NCI-H1436 treated with DMSO at 0.1 percent for 48 hours (cell line): ENCODE data around the gene CELF1.

ENCODE experiments used
- DNase-seq: peaks from one replicate; lab custom pipeline; 2025; lab: John Stamatoyannopoulos, UW

The CELF1 gene

DNA sequence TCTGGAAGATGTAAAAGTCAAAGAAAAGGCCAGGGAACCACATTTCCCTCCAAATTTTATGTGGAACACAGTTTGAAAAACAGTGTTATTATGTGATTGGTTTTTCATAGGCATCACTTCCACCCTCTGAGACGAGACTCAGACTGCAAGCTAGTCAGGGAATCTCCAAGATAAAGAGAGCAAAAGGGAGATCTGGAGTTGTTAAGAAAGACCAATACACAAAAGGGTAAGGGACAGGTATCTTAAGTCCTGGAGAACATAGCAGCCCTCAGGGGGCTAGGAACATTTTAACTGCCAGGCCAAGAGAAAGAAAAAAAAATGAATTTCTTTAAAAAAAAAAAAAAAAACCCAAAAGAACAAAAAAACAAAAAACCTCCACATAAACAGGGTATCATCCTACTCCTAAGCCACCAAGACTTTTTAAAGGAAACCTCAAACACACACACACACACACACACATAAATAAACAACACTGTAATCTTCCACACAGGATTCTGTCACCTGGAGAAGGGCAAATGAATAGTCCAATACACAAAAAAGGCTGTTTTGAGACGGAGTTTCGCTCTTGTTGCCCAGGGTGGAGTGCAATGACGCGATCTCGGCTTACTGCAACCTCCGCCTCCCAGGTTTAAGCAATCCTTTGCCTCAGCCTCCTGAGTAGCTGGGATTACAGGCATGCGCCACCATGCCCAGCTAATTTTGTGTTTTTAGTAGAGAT is 44.5 kb downstream of the CELF1 start:
- DNase-seq, result no peak

DNA sequence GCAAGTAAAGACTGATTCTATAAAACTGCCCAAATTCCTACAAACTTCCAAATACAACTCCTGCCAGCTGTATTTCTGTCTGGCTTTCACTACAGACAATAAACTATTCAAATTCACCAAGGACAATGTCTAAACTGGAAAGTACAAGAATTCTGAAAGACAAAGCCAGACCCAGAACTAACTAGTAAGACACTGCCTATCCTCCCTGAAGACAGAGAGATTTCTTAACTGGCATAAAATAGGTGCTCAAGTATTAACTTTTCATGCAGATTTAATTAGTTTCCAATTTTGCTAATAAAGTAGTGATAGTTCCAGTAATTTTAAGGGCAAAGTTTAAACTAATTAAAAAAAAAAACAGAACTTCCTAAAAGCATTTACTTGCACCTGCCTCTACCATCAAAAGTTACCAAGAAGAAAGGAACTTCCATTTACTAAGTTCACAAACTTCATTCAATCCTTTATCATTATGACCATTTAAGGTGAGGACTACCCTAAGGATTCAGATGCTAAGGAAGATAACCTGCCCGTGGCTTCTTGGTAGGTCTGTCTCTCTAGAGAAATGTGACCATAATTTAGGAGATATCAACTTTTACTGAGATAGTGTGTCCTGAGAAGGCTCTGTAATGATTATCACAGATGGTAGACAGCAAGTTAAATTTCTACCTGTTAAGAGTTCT is 45.2 kb downstream of the CELF1 start:
- DNase-seq, result no peak

DNA sequence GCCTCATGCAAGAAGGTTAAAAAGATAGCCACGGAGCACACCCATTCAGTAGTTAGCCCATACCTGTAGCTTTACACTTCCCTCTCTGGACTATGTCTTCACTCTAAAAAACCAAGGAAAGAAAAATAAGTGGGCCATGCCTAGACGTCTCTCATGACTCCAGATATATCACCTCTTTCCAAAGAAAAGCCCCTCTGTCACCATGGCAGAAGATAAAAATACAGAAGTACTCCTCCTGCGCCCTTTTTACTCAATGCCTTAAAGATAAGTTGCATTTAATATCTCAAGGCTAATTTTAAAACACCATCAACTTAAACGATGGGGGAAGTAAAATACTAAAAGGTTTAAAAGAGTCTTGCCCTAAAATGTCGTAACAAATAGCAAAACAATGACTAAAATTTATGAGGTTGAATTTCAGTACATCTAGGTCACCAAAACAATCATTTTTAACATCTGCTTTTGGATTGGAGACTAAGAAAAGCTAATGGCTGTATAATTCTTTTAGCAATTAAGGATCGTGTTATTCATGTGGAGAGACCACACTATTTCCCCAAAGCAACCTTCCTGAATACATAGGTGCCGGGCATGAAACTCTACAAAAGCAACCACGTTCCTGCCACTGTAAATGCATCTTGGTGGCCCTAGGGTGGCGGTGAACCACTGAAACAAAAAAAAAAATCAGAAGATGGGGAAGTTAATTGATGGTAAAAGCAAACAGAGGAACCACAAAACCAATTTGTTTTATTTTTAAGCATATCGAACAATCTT is 46.0 kb downstream of the CELF1 start:
- no peak for DNase-seq

DNA sequence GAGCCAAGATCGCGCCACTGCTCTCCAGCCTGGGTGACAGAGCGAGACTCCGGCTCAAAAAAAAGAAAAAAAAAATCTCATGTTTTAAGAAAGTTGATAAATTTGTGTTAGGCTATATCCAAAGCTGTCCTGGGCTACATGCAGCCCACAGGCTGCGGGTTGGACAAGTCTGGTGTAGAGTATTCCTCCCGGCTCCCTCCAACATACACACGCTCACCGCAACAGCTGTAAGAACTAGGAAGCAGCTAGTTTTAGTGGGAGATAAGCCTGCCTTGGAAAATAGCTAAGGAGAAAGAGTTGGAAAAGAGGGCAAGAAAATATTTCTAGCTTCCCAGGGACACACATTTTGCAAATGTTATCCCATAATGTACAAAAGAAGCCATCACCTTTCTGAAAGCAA is 46.6 kb downstream of the CELF1 start:
- DNase-seq, result no peak

DNA sequence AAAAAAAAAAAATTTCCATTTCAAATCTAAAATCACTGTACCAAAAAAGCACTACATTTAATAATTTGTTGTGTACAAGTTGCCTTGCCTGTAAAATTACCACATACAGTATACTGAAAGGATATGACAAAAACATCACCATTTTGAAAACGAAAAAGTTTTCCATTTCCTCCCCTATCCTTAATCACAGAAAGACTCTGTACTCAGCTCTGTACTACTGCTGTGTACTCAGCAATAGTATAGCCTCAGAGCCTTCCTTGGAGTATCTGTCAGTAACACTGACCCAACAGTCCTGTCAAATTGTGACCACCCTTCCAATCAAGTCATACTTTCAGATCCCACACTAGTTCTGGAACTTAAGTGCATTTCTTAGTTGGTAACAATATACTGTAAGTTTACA is 48.0 kb downstream of the CELF1 start:
- no peak for DNase-seq

DNA sequence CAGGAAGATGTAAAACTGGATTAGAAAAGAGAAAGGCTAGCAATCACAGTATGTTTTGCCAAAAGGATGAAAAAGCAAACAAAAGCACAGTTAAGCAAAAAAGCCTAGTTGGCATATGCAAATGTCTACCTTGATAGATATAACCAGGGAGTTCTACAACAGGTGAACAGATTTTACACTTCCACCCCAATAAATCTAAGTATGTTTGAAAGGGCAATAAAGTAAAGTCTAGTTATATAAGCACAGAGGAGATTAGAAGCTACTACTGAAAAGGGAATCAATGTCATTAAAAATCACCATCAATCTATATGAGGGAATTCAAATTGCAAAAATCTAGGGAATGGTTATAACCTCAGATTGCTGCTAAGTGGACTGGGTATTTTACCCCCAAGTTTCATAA is 49.7 kb downstream of the CELF1 start:
- no peak for DNase-seq

DNA sequence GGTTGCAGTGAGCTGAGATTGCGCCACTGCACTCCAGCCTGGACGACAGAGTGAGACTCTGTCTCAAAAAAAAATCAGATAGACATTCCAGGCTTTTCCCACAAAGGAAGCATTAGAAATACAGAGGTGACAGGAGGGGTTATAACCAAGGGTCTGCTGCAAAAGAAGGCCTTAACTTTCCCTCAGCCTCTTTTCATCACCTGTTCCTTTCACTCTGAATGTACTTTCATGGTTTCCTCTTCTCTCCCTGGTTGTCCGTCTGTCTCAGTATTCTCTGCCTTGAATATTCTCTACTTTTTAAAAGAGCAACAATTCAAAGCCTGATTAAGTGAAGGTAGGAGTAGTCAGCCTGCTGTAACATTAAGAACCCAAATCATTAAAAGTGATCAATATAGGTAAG is 50.2 kb downstream of the CELF1 start:
- no peak for DNase-seq

DNA sequence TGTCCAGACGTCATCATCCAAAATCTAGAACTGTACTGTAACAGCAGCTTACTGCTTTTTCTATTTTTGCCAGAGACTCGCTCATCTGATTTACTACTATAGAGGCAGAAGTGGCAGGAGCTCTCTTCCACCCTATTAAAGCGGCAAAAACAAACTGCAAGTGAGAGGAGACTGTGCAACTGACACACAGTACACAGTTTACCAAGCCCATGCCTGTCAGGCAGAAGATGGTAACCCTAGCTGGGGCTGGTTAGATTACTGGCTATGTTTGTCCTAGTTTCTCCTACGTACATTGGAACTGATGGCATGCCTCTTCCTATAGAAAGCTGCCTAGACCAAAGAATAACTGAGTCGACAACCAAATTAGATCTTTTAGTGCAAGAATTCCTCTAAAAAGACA is 51.8 kb downstream of the CELF1 start:
- DNase-seq, result no peak

DNA sequence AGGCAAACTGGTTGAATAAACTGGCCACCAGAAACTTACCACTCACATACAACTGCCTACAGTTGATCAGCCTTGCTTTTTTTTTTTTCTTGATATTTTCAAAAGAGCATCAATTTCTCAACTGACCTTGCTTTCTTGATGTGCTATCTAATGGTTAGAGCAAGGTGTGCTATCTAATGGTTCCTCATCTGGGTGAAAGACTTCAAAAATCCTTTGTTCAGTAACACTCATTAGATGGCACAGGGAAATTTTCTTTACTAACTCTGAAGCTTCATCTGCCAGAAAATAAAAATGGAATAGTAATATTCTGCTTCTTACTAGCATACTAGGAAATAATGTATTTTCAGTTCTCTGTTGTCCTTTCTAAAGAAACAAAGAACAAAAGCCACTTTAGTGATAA is 52.8 kb downstream of the CELF1 start:
- DNase-seq, result no peak

DNA sequence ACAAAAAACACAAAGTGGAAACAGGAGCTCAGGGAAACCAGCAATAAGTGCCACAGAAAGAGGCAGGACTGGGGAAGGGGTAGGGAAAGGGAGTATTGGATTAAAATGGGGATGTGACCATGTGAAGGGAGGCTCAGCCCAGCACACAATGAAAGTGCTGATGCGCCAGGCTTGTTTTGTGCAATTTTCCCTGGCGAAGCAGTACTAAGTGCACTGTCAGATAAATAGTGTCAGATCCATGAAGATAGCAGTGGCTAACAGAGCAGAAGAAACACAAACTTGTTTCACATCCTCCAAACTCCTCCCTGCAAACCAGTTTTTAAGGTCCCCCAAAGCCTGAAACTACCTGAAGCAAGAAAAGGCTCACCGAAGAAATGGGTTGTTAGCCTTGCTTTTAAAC is 53.3 kb downstream of the CELF1 start:
- DNase-seq, result no peak

DNA sequence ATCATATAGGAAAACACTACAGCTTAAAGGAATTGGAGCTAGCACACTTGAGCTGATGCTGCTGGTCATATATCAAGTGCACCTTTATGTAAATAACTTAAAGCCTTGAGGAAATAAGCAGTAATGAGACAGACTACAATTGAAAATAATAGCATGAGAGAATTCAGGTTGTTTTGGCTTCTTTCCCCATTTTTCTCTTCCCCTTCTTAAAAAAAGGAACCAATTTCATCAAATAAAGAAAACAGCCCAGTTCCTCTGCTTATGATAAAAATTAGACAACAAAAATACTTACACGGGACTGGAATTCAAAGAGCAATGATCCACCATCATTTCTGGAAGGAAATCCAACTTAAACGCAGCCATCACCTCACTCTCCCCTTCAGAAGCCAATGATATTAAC is 53.8 kb downstream of the CELF1 start:
- DNase-seq, result no peak

DNA sequence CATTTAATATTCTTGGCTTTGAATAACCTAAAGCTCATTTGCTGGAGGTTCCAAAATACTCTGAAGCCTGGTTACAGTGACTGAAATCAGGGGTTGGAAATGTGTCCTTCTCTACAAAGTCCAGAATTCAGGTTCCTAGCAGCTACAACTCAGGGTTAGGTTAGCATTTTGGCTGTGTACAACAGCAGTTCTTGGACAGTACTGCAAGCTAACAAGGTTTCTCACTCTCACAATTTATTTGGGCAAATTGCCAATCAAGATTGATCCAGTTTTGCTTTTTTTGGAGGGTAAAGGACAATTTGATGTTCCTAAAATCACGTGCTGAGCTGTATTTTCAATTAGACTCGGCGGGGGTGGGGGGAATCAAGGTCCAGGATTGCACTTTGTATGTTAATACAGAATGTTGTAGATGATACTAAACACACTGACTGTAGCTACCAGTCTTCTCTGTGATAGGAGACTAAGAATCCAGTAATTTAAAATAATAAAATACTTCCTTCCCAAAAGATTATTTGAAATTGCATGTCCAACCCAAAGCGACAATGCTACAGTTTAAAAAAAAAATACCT is 54.3 kb downstream of the CELF1 start:
- no peak for DNase-seq

DNA sequence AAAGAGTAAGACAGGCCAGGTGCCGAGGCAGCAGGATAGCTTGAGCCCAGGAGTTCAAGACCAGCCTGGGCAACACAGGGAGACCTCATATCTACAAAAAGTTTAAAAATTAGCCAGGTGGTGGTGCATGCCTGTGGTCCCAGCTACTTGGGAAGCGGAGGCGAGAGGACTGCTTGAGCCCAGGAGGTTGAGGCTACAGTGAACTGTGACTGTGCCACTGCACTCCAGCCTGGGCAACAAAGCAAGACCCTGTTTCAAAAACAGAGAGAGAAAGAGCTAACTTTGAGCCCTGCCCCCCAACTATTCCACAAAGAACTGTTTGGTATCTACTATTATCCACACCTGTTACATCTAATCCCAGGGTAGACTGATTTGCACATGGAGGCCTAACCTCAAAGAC is 54.8 kb downstream of the CELF1 start:
- no peak for DNase-seq

DNA sequence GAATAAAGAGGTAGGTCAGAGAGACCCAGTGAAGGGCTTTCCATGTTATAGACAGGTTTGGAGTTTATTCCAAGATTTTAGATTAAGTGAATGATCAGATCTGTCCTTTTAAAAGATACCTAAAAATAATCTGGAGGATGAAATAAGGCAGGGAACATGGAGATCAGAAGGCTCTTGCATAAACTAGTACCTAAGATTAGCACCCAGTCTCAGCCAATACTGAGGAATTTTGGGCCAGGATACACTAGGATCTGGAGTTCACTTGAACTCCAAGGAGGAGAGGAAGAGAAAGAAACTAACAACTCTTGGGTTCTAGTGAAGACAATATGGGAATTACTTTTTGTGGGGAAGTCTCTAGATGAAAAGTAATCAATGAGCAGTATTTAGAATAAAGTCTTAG is 56.1 kb downstream of the CELF1 start:
- DNase-seq, result no peak

DNA sequence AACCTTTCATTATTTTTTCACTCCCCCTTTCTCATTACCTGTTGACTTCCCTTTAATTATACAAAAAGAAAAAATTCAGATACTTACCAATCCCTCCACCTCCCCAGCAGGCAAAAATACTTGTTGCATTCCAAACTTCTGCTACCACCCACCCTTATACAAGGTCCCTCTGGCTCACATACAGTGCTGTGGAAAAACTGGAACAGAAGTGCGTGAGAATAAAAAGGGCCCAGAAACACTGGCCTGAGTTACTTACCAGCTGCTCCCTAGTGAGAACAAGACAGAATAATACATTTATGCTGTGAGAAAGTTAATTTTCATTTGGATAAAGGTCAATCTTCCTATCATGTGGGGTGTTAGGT is 57.1 kb downstream of the CELF1 start:
- DNase-seq, result no peak

DNA sequence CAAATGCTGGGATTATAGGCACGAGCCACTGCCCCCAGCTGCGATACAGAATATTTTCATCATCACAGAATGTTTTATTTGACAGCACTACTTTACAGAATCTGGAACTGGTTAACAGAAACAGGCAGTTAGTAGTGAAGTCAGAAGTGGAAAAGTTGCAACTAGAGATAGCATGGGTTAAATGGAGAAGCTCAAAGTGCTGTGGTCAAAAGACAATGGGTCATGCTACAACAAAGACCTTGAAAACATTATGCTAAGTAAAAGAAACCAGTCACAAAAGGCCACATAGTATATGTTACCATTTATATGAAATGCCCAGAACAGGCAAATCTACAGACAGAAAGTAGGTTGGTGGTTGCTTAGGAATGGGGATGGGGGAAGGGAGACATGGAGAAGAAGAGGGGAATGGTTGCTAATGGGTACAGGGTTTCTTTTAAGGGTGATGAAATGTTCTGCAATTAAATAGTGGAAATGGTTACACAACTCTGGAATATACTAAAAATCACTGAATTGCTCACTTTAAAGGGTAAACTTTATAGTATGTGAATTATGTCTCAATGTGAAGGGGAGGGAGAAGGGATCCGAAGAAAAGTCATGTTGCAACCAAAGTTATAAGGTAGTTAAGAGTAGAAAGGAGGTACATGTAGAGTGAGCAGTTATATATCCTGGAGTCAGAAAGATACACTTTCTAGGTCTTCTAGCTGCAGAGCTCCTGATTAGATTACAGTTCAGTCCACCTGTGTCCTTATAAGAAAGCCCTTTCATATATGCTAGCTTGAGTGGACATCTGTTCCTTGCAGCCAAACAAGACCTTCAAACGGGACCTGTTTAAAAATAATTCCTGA is 57.7 kb downstream of the CELF1 start:
- DNase-seq, result no peak

DNA sequence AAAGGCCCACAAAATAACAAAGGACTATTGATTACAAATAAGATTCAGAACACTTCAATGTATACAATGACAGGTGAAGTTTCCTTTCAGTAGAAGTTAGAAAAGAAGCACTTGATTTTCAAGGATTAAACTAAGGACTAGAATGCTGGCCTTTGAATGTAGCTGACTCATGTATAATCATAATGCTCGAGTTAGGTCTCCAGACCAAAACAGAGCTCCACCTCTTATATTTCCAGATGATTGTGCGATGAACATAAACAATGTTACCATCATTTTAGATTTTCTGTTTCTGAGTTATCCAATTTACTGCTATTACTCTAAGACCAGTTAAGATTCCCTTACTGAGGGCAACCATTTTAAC is 63.6 kb downstream of the CELF1 start:
- DNase-seq, result no peak

DNA sequence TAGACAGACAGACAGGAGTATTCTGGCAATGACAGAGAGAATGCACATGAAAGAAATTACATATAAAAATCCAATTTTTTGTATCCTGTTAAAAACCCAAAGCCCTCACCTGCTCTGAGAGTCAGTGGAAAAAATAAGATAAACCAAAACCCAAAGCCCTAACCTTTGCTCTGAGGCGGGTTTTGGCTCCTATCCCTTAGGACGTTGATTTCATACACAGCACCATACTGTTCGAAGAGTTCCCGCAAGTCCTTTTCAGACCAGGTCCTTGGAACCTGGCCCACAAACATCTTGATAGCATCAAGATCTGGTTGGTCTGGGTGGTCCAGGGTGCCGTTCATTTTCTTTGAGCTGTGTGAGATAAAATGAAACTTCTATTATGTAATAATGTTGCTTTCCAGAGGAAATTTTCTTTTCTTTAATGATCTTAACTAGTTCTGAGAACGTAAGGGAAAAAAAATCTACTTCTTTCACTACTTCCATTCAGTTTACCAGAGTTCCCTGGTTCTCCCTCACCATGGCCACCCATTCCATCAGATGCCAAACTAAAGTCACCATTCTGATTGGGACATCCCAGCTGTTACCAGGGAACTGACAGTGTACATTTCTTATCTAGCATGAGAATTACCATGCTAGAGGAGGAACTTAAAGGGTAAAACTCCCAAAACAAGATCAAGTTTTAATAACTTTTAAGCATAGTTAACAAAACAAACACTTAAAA is 64.1 kb downstream of the CELF1 start:
- no peak for DNase-seq

DNA sequence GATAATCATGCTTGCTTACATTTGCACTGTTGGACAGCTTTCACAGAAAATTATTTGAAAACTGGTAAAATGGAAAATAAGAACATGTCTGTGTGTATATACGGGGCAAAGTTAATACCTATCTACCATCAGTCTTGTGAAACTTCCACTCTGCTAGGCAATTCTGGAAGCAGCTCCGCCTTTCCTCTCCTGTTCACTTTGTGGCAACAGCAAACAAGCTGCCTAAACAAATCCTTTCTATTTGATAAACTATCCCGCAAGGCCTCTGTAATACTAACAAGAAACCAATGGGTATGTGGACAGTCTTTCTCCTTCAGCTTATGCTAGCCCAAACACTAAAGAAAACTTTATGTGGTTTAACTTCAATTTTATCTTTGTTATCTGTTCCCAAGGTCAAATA is 64.8 kb downstream of the CELF1 start:
- DNase-seq, result no peak

DNA sequence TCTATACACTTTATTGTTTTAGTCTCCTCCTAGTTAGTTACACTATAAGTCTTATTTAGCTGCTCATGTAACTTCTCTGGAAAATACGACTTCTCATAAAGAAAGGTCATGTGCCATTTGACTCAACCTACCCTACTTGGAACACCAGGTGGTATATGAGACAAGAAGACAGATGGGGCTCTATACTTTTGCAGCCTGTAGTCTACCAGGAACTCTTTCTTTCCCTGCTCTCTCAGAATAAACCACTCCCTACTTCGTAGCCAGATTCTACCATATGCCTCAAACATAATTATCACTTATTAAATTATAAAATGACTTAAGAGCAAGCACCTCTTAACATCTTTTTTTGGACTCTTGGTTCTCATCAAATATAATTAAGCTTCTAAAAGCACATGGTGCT is 65.5 kb downstream of the CELF1 start:
- no peak for DNase-seq

DNA sequence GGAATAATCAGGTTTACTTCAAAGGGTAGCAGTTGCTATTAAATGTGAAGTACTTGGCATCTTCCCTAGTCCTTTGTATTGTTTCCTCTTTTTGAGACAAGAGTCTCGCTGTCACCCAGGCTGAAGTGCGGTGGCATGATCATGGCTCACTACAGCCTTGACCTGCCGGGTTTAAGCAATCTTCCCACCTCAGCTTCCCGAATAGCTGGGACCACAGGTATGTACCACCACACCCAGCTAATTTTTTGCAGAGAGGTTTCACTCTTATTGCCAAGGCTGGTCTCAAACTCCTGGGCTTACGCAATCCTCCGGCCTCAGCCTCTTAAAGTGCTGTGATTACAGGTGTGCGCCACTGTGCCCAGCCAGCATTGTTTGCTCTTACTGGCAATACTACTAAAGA is 67.8 kb downstream of the CELF1 start:
- DNase-seq, result no peak

DNA sequence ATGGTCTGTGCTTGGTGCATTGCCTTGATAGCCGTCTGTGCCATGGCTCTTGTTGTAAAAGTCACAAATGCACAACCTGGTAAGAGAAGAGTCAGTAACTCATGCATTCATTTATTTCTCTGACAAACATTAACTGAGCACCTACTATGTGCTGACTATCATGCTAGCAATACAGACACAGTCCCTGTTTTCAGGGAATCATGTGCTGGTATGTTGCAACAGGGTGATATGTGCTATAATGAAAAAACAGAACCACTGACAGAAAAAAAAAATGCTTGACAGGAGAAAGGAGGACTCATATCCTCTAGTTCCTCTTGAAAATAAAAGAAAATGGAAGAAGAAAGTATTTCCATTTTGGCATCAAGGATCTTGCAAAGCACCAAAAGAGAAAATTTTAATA is 69.5 kb downstream of the CELF1 start:
- no peak for DNase-seq
